Mesendoderm (in vitro differentiated cells): Measurements from ENCODE around the gene SFXN1.
A peak's percentile ranks its signal among the peaks of the same experiment; 100 is the strongest.

Experiments
- DNase-seq: peaks from one replicate; pipeline ENCODE4 v3.0.0; 2013
- H2AK5ac ChIP-seq: 2 replicates; pipeline ENCODE4 v1.6.1; 2013; ENCODE audit warnings: low read length, inconsistent platforms
- H2BK120ac ChIP-seq: 2 replicates; pipeline ENCODE4 v1.6.1; 2013; ENCODE audit warnings: low read depth, mild to moderate bottlenecking, low read length, moderate library complexity, mixed read lengths
- H2BK15ac ChIP-seq: replicated peaks from 2 replicates; pipeline ENCODE4 v1.6.1; 2013; ENCODE audit warnings: low read depth, mild to moderate bottlenecking, moderate library complexity
- H2BK5ac ChIP-seq: 2 replicates; pipeline ENCODE4 v1.6.1; 2013; ENCODE audit warnings: low read length, inconsistent platforms
- H3K18ac ChIP-seq: 2 replicates; pipeline ENCODE4 v1.6.1; 2013; ENCODE audit warnings: mild to moderate bottlenecking, low read length, mixed read lengths
- H3K23ac ChIP-seq: one replicate; pipeline ENCODE4 v1.6.1; 2013; ENCODE audit warnings: low read length
- H3K27ac ChIP-seq: 2 replicates; pipeline ENCODE4 v1.5.1; 2013; ENCODE audit warnings: low read depth, mild to moderate bottlenecking, inconsistent platforms, low read length, moderate library complexity
- H3K27me3 ChIP-seq: 2 replicates; pipeline ENCODE4 v1.6.1; 2013; ENCODE audit warnings: low read length, control low read depth, mild to moderate bottlenecking, inconsistent platforms; ENCODE audit not compliant: insufficient read depth, poor library complexity
- H3K36me3 ChIP-seq: 2 replicates; pipeline ENCODE4 v1.6.1; 2013; ENCODE audit warnings: low read length, inconsistent platforms; ENCODE audit not compliant: control insufficient read depth, insufficient read depth
- H3K4ac ChIP-seq: one replicate; pipeline ENCODE4 v1.6.1; 2013; ENCODE audit warnings: low read depth, mild to moderate bottlenecking, low read length, moderate library complexity
- H3K4me1 ChIP-seq: 2 replicates; pipeline ENCODE4 v1.6.1; 2013; ENCODE audit warnings: low read depth, low read length, inconsistent platforms; ENCODE audit not compliant: control insufficient read depth
- H3K4me2 ChIP-seq: 2 replicates; pipeline ENCODE4 v1.6.1; 2013; ENCODE audit warnings: low read length
- H3K4me3 ChIP-seq: 2 replicates; pipeline ENCODE4 v1.5.1; 2013; ENCODE audit warnings: mild to moderate bottlenecking, low read length
- H3K56ac ChIP-seq: one replicate; pipeline ENCODE4 v1.6.1; 2013; ENCODE audit warnings: low read length
- H3K79me1 ChIP-seq: 2 replicates; pipeline ENCODE4 v1.6.1; 2013; ENCODE audit warnings: low read length, inconsistent platforms
- H3K79me2 ChIP-seq: 2 replicates; pipeline ENCODE4 v1.6.1; 2013; ENCODE audit warnings: mild to moderate bottlenecking, low read length; ENCODE audit not compliant: control insufficient read depth, insufficient read depth
- H3K9ac ChIP-seq: 2 replicates; pipeline ENCODE4 v1.6.1; 2013; ENCODE audit warnings: low read length, inconsistent platforms
- H4K5ac ChIP-seq: one replicate; pipeline ENCODE4 v1.6.1; 2013; ENCODE audit warnings: low read length
- H4K8ac ChIP-seq: one replicate; pipeline ENCODE4 v1.6.1; 2013; ENCODE audit warnings: low read depth, mild to moderate bottlenecking, control low read depth, low read length, moderate library complexity
- WGBS: extraction: QIAGEN DNeasy Blood & Tissue Kit; methylation state at CpG from one replicate; pipeline ENCODE4 v1.1.7; 2013; ENCODE audit warnings: low lambda C conversion rate, missing lambda C conversion rate; ENCODE audit not compliant: insufficient coverage; ENCODE audit errors: extremely low coverage; 5-methylcytosine and 5-hydroxymethylcytosine counted together

The SFXN1 gene

GRCh38 chr5:175544586-175544985 is 66.2 kb downstream of the SFXN1 start:
- DNase-seq: no peak
- WGBS: no CpG with 5 or more reads among the region's 5 CpGs

GRCh38 chr5:175547842-175548241 is 69.5 kb downstream of the SFXN1 start:
- no peak overlapping the region for H4K5ac ChIP-seq
- H3K27me3 ChIP-seq: no peaks in the 10 kb centered on the region
- no peak overlapping the region for H2BK15ac ChIP-seq
- no peak overlapping the region for H3K4me3 ChIP-seq
- H3K56ac ChIP-seq: no peak overlapping the region
- H2BK5ac ChIP-seq: no peak overlapping the region
- no peak overlapping the region for H2BK120ac ChIP-seq
- H4K8ac ChIP-seq: no peak overlapping the region
- H2AK5ac ChIP-seq: no peak overlapping the region
- H3K9ac ChIP-seq: no peak overlapping the region
- H3K4me2 ChIP-seq: no peak overlapping the region
- no peak overlapping the region for H3K23ac ChIP-seq
- no peaks in the 10 kb centered on the region for H3K36me3 ChIP-seq
- no peaks in the 10 kb centered on the region for H3K79me2 ChIP-seq
- H3K27ac ChIP-seq: no peak overlapping the region
- no peak for DNase-seq
- H3K18ac ChIP-seq: no peak overlapping the region
- H3K4me1 ChIP-seq: peaks cover 5% of the 10 kb centered on the region
- H3K79me1 ChIP-seq: no peaks in the 10 kb centered on the region
- H3K4ac ChIP-seq: no peak overlapping the region

More at GRCh38 chr5:175544586-175544985, 66.2 kb downstream of the SFXN1 start:
- Histone ChIP-seq H3K27ac (no peak overlapping the region), H3K23ac (no peak overlapping the region), H3K27me3 (no peaks in the 10 kb centered on the region), H2BK5ac (no peak overlapping the region), H2BK120ac (no peak overlapping the region), H3K4me3 (no peak overlapping the region), H3K79me2 (no peaks in the 10 kb centered on the region), H3K4ac (no peak overlapping the region), H3K4me2 (no peak overlapping the region), H3K9ac (no peak overlapping the region), H3K18ac (no peak overlapping the region), H3K79me1 (no peaks in the 10 kb centered on the region), H4K8ac (no peak overlapping the region), H2AK5ac (no peak overlapping the region), H4K5ac (no peak overlapping the region), H3K4me1 (peaks cover 7% of the 10 kb centered on the region), H2BK15ac (no peak overlapping the region), H3K36me3 (no peaks in the 10 kb centered on the region), H3K56ac (no peak overlapping the region)

GRCh38 chr5:175548626-175549311 is 70.4 kb downstream of the SFXN1 start:
- H2BK5ac ChIP-seq: no peak overlapping the region
- no peak overlapping the region for H4K8ac ChIP-seq
- DNase-seq: peak; percentile 79
- no peak overlapping the region for H3K23ac ChIP-seq
- H3K9ac ChIP-seq: no peak overlapping the region
- H3K27ac ChIP-seq: no peak overlapping the region
- no peak overlapping the region for H2BK15ac ChIP-seq
- no peak overlapping the region for H2BK120ac ChIP-seq
- H3K4me2 ChIP-seq: no peak overlapping the region
- H3K18ac ChIP-seq: no peak overlapping the region
- H3K4ac ChIP-seq: no peak overlapping the region
- H3K79me2 ChIP-seq: no peaks in the 10 kb centered on the region
- no peaks in the 10 kb centered on the region for H3K36me3 ChIP-seq
- H3K4me1 ChIP-seq: peaks cover 5% of the 10 kb centered on the region
- H4K5ac ChIP-seq: no peak overlapping the region
- H2AK5ac ChIP-seq: no peak overlapping the region
- no peaks in the 10 kb centered on the region for H3K79me1 ChIP-seq
- peak overlapping the region; percentile 25 for H3K56ac ChIP-seq
- no peak overlapping the region for H3K4me3 ChIP-seq
- WGBS: 100% methylated on average over 1 of the region's 15 CpGs
- H3K27me3 ChIP-seq: no peaks in the 10 kb centered on the region

- Histone ChIP-seq H3K36me3 (no peaks in the 10 kb centered on the region), H3K23ac (no peak overlapping the region), H3K4me1 (peaks cover 5% of the 10 kb centered on the region), H3K18ac (no peak overlapping the region), H3K79me2 (no peaks in the 10 kb centered on the region), H4K8ac (no peak overlapping the region), H2BK5ac (no peak overlapping the region), H3K4ac (no peak overlapping the region), H3K27ac (no peak overlapping the region), H3K9ac (no peak overlapping the region), H3K79me1 (no peaks in the 10 kb centered on the region), H2AK5ac (no peak overlapping the region), H3K4me2 (no peak overlapping the region), H2BK120ac (no peak overlapping the region), H3K56ac (no peak overlapping the region), H4K5ac (no peak overlapping the region), H2BK15ac (no peak overlapping the region), H3K27me3 (no peaks in the 10 kb centered on the region), H3K4me3 (no peak overlapping the region)
- WGBS: no CpG with 5 or more reads among the region's 4 CpGs
- DNase-seq: no peak
Measured at GRCh38 chr5:175550055-175550805, 71.9 kb downstream of the SFXN1 start.

- Histone ChIP-seq H2BK5ac (no peak overlapping the region), H3K4me3 (no peak overlapping the region), H3K36me3 (no peaks in the 10 kb centered on the region), H3K27me3 (no peaks in the 10 kb centered on the region), H2AK5ac (no peak overlapping the region), H3K79me1 (no peaks in the 10 kb centered on the region), H3K23ac (no peak overlapping the region), H3K4me1 (peaks cover 5% of the 10 kb centered on the region), H3K56ac (no peak overlapping the region), H3K79me2 (no peaks in the 10 kb centered on the region), H3K4me2 (no peak overlapping the region), H3K18ac (no peak overlapping the region), H4K8ac (no peak overlapping the region), H2BK15ac (no peak overlapping the region), H3K4ac (no peak overlapping the region), H3K27ac (no peak overlapping the region), H2BK120ac (no peak overlapping the region), H3K9ac (no peak overlapping the region), H4K5ac (no peak overlapping the region)
- no peak for DNase-seq
- no CpG with 5 or more reads among the region's 4 CpGs for WGBS
Measured at GRCh38 chr5:175551266-175551665, 72.9 kb downstream of the SFXN1 start.
